ENCODE data around the gene PALD1.

DNA sequence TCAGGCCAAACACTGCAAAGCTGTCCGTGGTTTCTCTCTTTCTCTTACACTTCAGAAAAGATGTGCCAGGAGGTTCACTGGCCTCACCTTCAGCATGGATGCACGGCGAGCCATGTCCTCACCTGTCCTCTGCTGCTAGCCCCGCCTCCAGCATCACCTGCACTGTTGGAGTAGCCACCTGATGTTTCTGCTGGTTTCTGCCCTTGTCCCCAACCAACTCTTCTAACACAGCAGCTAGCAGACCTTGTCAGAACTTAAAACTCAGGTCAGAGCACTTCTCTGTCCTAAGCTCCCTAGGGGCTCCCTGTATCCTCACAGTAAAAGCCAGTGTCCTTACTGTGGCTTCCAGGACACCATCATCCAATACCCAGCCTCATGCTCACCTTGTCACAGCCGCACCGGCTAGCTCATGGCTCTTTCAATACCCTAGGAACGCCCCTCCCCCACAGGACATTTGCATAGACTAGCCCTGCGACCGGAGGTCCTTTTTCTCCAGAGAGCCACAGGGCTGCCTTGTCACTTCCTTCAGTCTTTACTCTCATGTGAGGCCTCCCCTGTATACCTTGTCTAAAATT lies 15.2 kb downstream of the PALD1 start:
- TF ChIP-seq POLR2A (IDR thresholded peaks at IDR 0.05): no peak
- no peak for TF ChIP-seq POLR2AphosphoS5 (IDR thresholded peaks at IDR 0.05)
- TF ChIP-seq, protein P1, sequence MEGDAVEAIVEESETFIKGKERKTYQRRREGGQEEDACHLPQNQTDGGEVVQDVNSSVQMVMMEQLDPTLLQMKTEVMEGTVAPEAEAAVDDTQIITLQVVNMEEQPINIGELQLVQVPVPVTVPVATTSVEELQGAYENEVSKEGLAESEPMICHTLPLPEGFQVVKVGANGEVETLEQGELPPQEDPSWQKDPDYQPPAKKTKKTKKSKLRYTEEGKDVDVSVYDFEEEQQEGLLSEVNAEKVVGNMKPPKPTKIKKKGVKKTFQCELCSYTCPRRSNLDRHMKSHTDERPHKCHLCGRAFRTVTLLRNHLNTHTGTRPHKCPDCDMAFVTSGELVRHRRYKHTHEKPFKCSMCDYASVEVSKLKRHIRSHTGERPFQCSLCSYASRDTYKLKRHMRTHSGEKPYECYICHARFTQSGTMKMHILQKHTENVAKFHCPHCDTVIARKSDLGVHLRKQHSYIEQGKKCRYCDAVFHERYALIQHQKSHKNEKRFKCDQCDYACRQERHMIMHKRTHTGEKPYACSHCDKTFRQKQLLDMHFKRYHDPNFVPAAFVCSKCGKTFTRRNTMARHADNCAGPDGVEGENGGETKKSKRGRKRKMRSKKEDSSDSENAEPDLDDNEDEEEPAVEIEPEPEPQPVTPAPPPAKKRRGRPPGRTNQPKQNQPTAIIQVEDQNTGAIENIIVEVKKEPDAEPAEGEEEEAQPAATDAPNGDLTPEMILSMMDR (IDR thresholded peaks at IDR 0.05): no peak
